ENCODE measurements around the gene ZNF236.

- no peak for TF ChIP-seq CTCF (IDR thresholded peaks at IDR 0.05)
- TF ChIP-seq EZH2 (IDR thresholded peaks at IDR 0.05; ENCODE audit: borderline replicate concordance, insufficient read depth, low read depth, low read length, poor library complexity, severe bottlenecking) = no peak
Measured at GRCh38 chr18:76859474-76860339, 37.4 kb downstream of the ZNF236 start.
